GM12878 (cell line): ENCODE measurements around the gene ADSL. TPM values are rescaled to one million over a fixed set of nuclear protein-coding genes. Genes with fewer than 3 reads are reported as not detected.
"Not testable (repeated sequence)": the region's sequence is repeated elsewhere in the genome, so short reads cannot be mapped to it uniquely, and the experiment has no call there.

ENCODE experiments used
- ATAC-seq: fragments of 200-7000 bp; cut with Tn5 transposase; 3 replicates; pipeline ENCODE4 v1.9.1; 2020; ENCODE audit warnings: mild to moderate bottlenecking, moderate library complexity
- BruUV-seq: library from RNA; stranded (reverse); fragments of 400-500 nt; replicated peaks from 2 replicates; lab custom pipeline; 2021; lab: Mats Ljungman, UMichigan
- CTCF ChIA-PET: fragments of 300-600 bp; sonication (Branson Sonifier 250); formaldehyde crosslinking; extraction: SDS; loops from one replicate; lab custom pipeline; 2021; ENCODE audit warnings: inconsistent platforms; lab: Yijun Ruan, JAX
- POLR2A ChIA-PET: fragments of 350-600 bp; formaldehyde crosslinking; extraction: SDS; loops from one replicate; lab custom pipeline; 2021; ENCODE audit warnings: inconsistent platforms; lab: Charles Lee
- RAD21 ChIA-PET: fragments of 300-600 bp; sonication (Branson Sonifier 250); formaldehyde crosslinking; loops from one replicate; lab custom pipeline; 2023; ENCODE audit warnings: antibody characterized with exemption; ENCODE audit not compliant: unreplicated experiment; lab: Charles Lee
- SMC1A ChIA-PET: fragments of 300-600 bp; sonication (Branson Sonifier 250); formaldehyde crosslinking; loops from one replicate; lab custom pipeline; 2023; ENCODE audit not compliant: unreplicated experiment, uncharacterized antibody; lab: Charles Lee
- DNase-seq: peaks from one replicate; pipeline ENCODE4 v3.0.0-alpha.2; 2011; ENCODE audit warnings: low read depth, low spot score
- FAIRE-seq: peaks from 3 replicates; lab custom pipeline; 2011; peaks lifted over from hg19 to GRCh38; lab: Jason Lieb, UNC
- H2AFZ ChIP-seq: 2 replicates; pipeline ENCODE4 v1.6.0; 2011; ENCODE audit warnings: low read depth, low read length, control low read depth; ENCODE audit not compliant: control insufficient read depth
- H3K27ac ChIP-seq: 2 replicates; pipeline ENCODE4 v1.5.1; 2011; ENCODE audit warnings: control low read depth; ENCODE audit not compliant: control insufficient read depth, insufficient read depth
- H3K27me3 ChIP-seq, 2 experiments: replicated peaks in 1 of 2; 2 replicates each; pipeline versions ENCODE4 v1.6.0 to v1.6.1; 2011; ENCODE audit warnings: low read length in 1 of 2; ENCODE audit not compliant: control insufficient read depth in 2 of 2, insufficient read depth in 2 of 2
- H3K36me3 ChIP-seq, 2 experiments: 2 replicates each; pipeline ENCODE4 v1.5.1; 2011; ENCODE audit warnings: low read length in 1 of 2; ENCODE audit not compliant: control insufficient read depth in 2 of 2, insufficient read depth in 2 of 2
- H3K4me1 ChIP-seq: 2 replicates; pipeline ENCODE4 v1.6.1; 2011; ENCODE audit warnings: mild to moderate bottlenecking, low read length, moderate library complexity, mixed read lengths; ENCODE audit not compliant: control insufficient read depth, insufficient read depth
- H3K4me2 ChIP-seq: 2 replicates; pipeline ENCODE4 v1.6.0; 2011; ENCODE audit warnings: control low read depth; ENCODE audit not compliant: control insufficient read depth, insufficient read depth
- H3K4me3 ChIP-seq: fragments of 200-600 bp; sonication (generic); 2 replicates; pipeline ENCODE4 v1.5.1; 2016
- H3K79me2 ChIP-seq: 2 replicates; pipeline ENCODE4 v1.6.0; 2011; ENCODE audit warnings: low read length; ENCODE audit not compliant: control insufficient read depth, insufficient read depth
- H3K9ac ChIP-seq: 2 replicates; pipeline ENCODE4 v1.8.0; 2011; ENCODE audit warnings: low read length, control low read depth, mixed read lengths; ENCODE audit not compliant: control insufficient read depth, insufficient read depth
- H3K9me3 ChIP-seq: replicated peaks from 3 replicates; pipeline ENCODE4 v1.5.1; 2011; ENCODE audit warnings: mild to moderate bottlenecking, low read length; ENCODE audit not compliant: control insufficient read depth, insufficient read depth
- H4K20me1 ChIP-seq: 2 replicates; pipeline ENCODE4 v1.6.0; 2011; ENCODE audit not compliant: control insufficient read depth, insufficient read depth
- RCOR1 ChIP-seq: conservative IDR thresholded peaks from 2 replicates; pipeline ENCODE4 v1.6.1; 2012; ENCODE audit warnings: low read depth, low read length, improper control_type of control experiment
- WGBS: methylation state at CpG from one replicate; pipeline ENCODE4 v1.1.6; 2016; ENCODE audit warnings: low lambda C conversion rate; ENCODE audit not compliant: insufficient replicate concordance, insufficient coverage; ENCODE audit errors: missing lambda C conversion rate; 5-methylcytosine and 5-hydroxymethylcytosine counted together
- in situ Hi-C: fragments of 300-500 bp; cut with MboI; formaldehyde crosslinking; loops from 9 replicates; pipeline ENCODE4 v1.14.3; 2018; ENCODE audit warnings: mixed read lengths
- intact Hi-C: fragments of 100-400 bp; cut with micrococcal nuclease; formaldehyde crosslinking; loops from one replicate; pipeline ENCODE4 v1.14.2; 2022; ENCODE audit not compliant: unreplicated experiment
- polyA plus RNA-seq, 11 experiments: library from polyadenylated mRNA; depleted of rRNA in 4 of 11; unstranded in 6 of 11; stranded (reverse) in 5 of 11; fragments of >200 nt; fragmentation: Nextera tagmentation in 4 of 11; fragmentation: Illumina TruSeq in 1 of 11; extraction: Ambion mirVana in 4 of 11; extraction: Trizol in 1 of 11; gene quantifications; 1 replicate in 1 of 11; 2 replicates in 10 of 11; pipeline versions ENCODE4 v1.2.1 to v1.2.3, GENCODE V29; 2011 to 2016; ENCODE audit warnings: inconsistent platforms in 2 of 11, missing spikeins in 2 of 11, low read depth in 1 of 11
- total RNA-seq, 4 experiments: library from RNA; depleted of rRNA in 3 of 4; stranded (reverse); fragments of >200 nt in 3 of 4; fragmentation: Illumina TruSeq in 1 of 4; extraction: Trizol in 1 of 4; gene quantifications; 2 replicates each; pipeline versions ENCODE4 v1.2.1 to v1.2.3, GENCODE V29; 2013 to 2021
- TF ChIP-seq, protein P1 (sequence below): fragments of 450-650 bp; IDR thresholded peaks from 2 replicates; pipeline ENCODE4 v1.6.1; 2017; ENCODE audit warnings: mild to moderate bottlenecking, low read depth, inconsistent platforms; ENCODE audit not compliant: poor library complexity, severe bottlenecking
- TF ChIP-seq, protein P2 (sequence below): fragments of 450-650 bp; formaldehyde crosslinking; IDR thresholded peaks from 2 replicates; pipeline ENCODE4 v1.4.0; 2020; ENCODE audit warnings: mild to moderate bottlenecking, moderate library complexity

Gene ADSL
- total and polyA plus RNA-seq, 10 of the 15 experiments (the other 5 are each of a cell fraction or from before 2014, with no cell fraction given) = 126 to 313 (median 143) TPM

DNA sequence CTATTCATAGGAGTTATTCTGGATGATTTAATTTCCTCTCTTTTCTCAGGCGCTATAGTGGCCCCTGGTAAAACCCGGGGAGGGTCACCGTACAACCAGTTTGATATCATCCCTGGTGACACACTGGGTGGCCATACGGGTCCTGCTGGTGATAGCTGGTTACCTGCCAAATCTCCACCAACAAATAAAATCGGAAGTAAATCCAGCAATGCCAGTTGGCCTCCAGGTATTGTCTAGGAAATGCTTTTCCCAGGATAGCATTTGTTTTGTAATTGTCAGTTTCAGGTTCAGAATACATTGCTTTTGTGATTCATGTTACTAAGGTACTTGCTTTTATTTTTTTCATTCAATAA is 35.6 kb upstream of the ADSL start:
- Histone ChIP-seq H3K4me1 (no peaks in the 10 kb centered on the region), H3K79me2 (no peaks in the 10 kb centered on the region), H3K4me3 (no peak overlapping the region), H4K20me1 (no peaks in the 10 kb centered on the region), H3K27me3 (no peaks in the 10 kb centered on the region), H3K9me3 (no peaks in the 10 kb centered on the region), H3K9ac (no peak overlapping the region), H3K4me2 (no peak overlapping the region), H2AFZ (no peak overlapping the region)
- CTCF ChIA-PET = interaction anchor here (1.2 kb wide), 1 partner anchor 37 kb away, joined by 3 read pairs; no protein-coding TSS in a partner anchor
- POLR2A ChIA-PET = no interaction called here
- SMC1A ChIA-PET = no interaction called here
- TF ChIP-seq, protein P1, sequence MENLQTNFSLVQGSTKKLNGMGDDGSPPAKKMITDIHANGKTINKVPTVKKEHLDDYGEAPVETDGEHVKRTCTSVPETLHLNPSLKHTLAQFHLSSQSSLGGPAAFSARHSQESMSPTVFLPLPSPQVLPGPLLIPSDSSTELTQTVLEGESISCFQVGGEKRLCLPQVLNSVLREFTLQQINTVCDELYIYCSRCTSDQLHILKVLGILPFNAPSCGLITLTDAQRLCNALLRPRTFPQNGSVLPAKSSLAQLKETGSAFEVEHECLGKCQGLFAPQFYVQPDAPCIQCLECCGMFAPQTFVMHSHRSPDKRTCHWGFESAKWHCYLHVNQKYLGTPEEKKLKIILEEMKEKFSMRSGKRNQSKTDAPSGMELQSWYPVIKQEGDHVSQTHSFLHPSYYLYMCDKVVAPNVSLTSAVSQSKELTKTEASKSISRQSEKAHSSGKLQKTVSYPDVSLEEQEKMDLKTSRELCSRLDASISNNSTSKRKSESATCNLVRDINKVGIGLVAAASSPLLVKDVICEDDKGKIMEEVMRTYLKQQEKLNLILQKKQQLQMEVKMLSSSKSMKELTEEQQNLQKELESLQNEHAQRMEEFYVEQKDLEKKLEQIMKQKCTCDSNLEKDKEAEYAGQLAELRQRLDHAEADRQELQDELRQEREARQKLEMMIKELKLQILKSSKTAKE = no peak
- no peak for TF ChIP-seq RCOR1
- TF ChIP-seq, protein P2, sequence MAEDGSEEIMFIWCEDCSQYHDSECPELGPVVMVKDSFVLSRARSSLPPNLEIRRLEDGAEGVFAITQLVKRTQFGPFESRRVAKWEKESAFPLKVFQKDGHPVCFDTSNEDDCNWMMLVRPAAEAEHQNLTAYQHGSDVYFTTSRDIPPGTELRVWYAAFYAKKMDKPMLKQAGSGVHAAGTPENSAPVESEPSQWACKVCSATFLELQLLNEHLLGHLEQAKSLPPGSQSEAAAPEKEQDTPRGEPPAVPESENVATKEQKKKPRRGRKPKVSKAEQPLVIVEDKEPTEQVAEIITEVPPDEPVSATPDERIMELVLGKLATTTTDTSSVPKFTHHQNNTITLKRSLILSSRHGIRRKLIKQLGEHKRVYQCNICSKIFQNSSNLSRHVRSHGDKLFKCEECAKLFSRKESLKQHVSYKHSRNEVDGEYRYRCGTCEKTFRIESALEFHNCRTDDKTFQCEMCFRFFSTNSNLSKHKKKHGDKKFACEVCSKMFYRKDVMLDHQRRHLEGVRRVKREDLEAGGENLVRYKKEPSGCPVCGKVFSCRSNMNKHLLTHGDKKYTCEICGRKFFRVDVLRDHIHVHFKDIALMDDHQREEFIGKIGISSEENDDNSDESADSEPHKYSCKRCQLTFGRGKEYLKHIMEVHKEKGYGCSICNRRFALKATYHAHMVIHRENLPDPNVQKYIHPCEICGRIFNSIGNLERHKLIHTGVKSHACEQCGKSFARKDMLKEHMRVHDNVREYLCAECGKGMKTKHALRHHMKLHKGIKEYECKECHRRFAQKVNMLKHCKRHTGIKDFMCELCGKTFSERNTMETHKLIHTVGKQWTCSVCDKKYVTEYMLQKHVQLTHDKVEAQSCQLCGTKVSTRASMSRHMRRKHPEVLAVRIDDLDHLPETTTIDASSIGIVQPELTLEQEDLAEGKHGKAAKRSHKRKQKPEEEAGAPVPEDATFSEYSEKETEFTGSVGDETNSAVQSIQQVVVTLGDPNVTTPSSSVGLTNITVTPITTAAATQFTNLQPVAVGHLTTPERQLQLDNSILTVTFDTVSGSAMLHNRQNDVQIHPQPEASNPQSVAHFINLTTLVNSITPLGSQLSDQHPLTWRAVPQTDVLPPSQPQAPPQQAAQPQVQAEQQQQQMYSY (CRISPR knock-in tag) = no peak
- TF ChIP-seq, all 136 proteins: peak for 0
- in situ Hi-C loops (no loop called here), intact Hi-C loops (no loop called here)
- WGBS = 90% methylated on average over 5 of the region's 5 CpGs
- no TSS peak for BruUV-seq
- Histone ChIP-seq H3K27ac (no peak overlapping the region), H3K36me3 (peaks cover 14 to 41% of the 10 kb centered on the region in 2 experiments)
- DNase-seq = no peak
- ATAC-seq = no peak
- FAIRE-seq = no peak
- RAD21 ChIA-PET = no interaction called here

DNA sequence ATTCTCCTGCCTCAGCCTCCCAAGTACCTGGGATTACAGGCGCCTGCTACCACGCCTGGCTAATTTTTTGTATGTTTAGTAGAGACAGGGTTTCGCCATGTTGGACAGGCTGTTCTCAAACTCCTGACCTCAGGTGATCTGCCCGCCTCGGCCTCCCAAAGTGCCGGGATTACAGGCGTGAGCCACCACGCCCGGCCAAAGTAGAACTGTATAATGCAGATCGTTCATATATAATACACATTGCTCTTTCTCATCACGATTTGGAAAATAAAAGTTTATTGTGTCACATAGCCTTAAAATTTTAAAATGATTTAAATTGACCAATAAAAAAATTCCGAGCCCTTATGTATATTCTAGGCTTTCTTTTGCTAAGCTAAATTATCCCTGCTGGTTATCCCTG is 34.7 kb upstream of the ADSL start:
- H3K4me3 ChIP-seq, H3K9me3 ChIP-seq, BruUV-seq, H3K27me3 ChIP-seq, H3K79me2 ChIP-seq, POLR2A ChIA-PET, H3K9ac ChIP-seq, intact Hi-C loops, FAIRE-seq, ATAC-seq, H3K4me2 ChIP-seq, DNase-seq, H4K20me1 ChIP-seq, H3K27ac ChIP-seq, H3K4me1 ChIP-seq, in situ Hi-C loops, RAD21 ChIA-PET, H2AFZ ChIP-seq, SMC1A ChIA-PET: not testable (repeated sequence)
- CTCF ChIA-PET = interaction anchor here (1.2 kb wide), 1 partner anchor 36 kb away, joined by 3 read pairs; no protein-coding TSS in a partner anchor
- 96% methylated on average over 11 of the region's 12 CpGs for WGBS
- H3K36me3 ChIP-seq = peaks cover 16 to 38% of the 10 kb centered on the region in 2 experiments
